RWPE1 (cell line): ENCODE measurements around the gene IL17RD.

Experiments used
- CTCF ChIA-PET: fragments of 350-600 bp; sonication (Branson Sonifier 250); formaldehyde crosslinking; extraction: SDS; loops from one replicate; lab custom pipeline; 2021; lab: Yijun Ruan, JAX
- POLR2A ChIA-PET: fragments of 400-600 bp; formaldehyde crosslinking; extraction: SDS; loops from one replicate; lab custom pipeline; 2020; ENCODE audit warnings: antibody characterized with exemption; ENCODE audit not compliant: low non-redundant PET; lab: Yijun Ruan, JAX
- DNase-seq: peaks from one replicate; pipeline ENCODE4 v3.0.0; 2012; ENCODE audit warnings: low spot score
- H3K27ac ChIP-seq: fragments of 450-650 bp; 2 replicates; pipeline ENCODE4 v1.5.1; 2017
- TF ChIP-seq, protein P1 (sequence below): fragments of 450-650 bp; conservative IDR thresholded peaks from 2 replicates; pipeline ENCODE4 v1.5.1; 2017; ENCODE audit warnings: low read depth, mild to moderate bottlenecking

IL17RD gene

GRCh38 chr3:57093971-57094535 lies 71.1 kb downstream of the IL17RD start:
- ChIA-PET CTCF (interaction anchor here (0.6 to 0.7 kb wide), 2 partner anchors 58 to 98 kb away, joined by 3 read pairs; no protein-coding TSS in a partner anchor), POLR2A (no interaction called here)
- no peak overlapping the region for H3K27ac ChIP-seq
- TF ChIP-seq, protein P1, sequence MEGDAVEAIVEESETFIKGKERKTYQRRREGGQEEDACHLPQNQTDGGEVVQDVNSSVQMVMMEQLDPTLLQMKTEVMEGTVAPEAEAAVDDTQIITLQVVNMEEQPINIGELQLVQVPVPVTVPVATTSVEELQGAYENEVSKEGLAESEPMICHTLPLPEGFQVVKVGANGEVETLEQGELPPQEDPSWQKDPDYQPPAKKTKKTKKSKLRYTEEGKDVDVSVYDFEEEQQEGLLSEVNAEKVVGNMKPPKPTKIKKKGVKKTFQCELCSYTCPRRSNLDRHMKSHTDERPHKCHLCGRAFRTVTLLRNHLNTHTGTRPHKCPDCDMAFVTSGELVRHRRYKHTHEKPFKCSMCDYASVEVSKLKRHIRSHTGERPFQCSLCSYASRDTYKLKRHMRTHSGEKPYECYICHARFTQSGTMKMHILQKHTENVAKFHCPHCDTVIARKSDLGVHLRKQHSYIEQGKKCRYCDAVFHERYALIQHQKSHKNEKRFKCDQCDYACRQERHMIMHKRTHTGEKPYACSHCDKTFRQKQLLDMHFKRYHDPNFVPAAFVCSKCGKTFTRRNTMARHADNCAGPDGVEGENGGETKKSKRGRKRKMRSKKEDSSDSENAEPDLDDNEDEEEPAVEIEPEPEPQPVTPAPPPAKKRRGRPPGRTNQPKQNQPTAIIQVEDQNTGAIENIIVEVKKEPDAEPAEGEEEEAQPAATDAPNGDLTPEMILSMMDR = no peak
- DNase-seq = no peak

- H3K27ac ChIP-seq = no peak overlapping the region
- POLR2A ChIA-PET = no interaction called here
- DNase-seq = no peak
- TF ChIP-seq, protein P1 = no peak
- CTCF ChIA-PET = interaction anchor here (0.6 kb wide), 1 partner anchor 59 kb away, joined by 3 read pairs; no protein-coding TSS in a partner anchor
Observed at GRCh38 chr3:57093489-57093888, 71.7 kb downstream of the IL17RD start.

- H3K27ac ChIP-seq = no peak overlapping the region
- TF ChIP-seq, protein P1 = no peak
- no peak for DNase-seq
- ChIA-PET POLR2A (no interaction called here), CTCF (interaction anchor here (0.6 kb wide), 1 partner anchor 78 kb away, joined by 3 read pairs; no protein-coding TSS in a partner anchor)
Observed at GRCh38 chr3:57091521-57092273, 73.5 kb downstream of the IL17RD start.

GRCh38 chr3:57089043-57089442 lies 76.1 kb downstream of the IL17RD start:
- TF ChIP-seq, protein P1 = no peak
- no peak for DNase-seq
- CTCF ChIA-PET = no interaction called here
- no peak overlapping the region for H3K27ac ChIP-seq
- POLR2A ChIA-PET = no interaction called here

DNA sequence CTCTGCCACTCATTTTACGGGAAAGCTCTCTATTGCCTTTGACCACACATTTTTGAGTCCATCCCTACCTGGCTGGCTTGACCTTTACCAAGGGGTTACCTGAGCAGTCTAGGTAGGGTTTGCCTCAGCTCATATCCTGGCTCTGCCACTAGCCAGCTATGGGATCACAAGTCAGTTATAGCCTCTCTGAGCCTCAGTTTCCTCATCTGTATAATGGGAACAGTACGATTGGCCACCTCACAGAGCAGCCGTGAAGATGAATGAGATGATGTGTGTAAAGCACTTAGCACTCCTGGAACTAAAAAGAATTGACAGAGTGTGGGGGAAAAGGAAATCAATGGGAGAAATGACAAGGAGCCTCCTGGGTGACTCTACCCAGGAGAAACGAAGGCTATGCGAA lies 76.7 kb downstream of the IL17RD start:
- DNase-seq = no peak
- ChIA-PET CTCF (no interaction called here), POLR2A (no interaction called here)
- H3K27ac ChIP-seq = no peak overlapping the region
- TF ChIP-seq, protein P1 = no peak

DNA sequence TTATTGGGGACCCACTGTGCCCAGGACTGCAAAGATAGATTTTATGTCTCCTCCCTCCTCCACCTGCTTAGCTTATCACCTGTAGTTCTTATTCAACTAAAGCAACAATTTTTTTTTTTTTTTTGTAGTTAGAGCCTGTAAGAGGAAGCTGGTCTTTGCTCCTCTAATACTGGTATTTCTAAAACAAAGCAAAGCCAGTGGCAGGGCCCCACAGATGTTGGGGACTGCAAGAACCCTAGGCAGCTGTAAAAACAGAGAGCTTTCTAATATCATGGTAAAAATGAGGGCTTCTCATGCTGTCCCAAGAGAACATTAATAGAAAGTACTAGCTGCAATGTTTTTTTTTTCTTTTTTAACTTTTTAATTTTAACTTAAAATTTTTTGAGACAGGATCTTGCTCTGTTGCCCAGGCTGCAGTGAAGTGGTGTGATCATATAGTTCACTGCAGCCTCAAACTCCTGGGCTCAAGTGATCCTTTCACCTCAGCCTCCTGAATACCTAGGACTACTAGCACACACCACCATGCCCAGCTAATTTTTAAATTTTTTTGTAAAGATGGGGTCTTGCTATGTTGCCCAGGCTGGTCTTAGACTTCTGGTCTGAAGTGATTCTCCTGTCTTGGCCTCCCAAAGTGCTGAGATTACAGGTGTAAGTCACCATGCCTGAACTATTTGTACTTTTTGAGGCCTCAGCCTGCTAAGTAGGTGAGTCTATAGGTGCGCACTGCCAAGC lies 77.6 kb downstream of the IL17RD start:
- H3K27ac ChIP-seq = no peak overlapping the region
- CTCF ChIA-PET = no interaction called here
- TF ChIP-seq, protein P1 = no peak
- POLR2A ChIA-PET = no interaction called here
- DNase-seq = no peak
